Bronchial smooth muscle cell (primary cell): ENCODE measurements around the gene ZNF224. TPM values are rescaled to one million over a fixed set of nuclear protein-coding genes. Genes with fewer than 3 reads are reported as not detected.

Experiments
- total RNA-seq: library from RNA; depleted of rRNA; stranded (reverse); fragments of >200 nt; gene quantifications from 2 replicates; pipeline ENCODE4 v1.2.1, GENCODE V29; 2014

Gene ZNF224
- 31.8 and 42.5 TPM in 2 replicates for total RNA-seq

GRCh38 chr19:44093931-44094765 lies at the start of gene ZNF224:
ZNF224 (plus strand) TSS chr19:44094361; CDS start chr19:44097874, 3,513 bp downstream.

GRCh38 chr19:44051650-44052402 lies 42.3 kb upstream of the ZNF224 start, which contains the start of gene ZNF223:
ZNF223 (plus strand) TSS chr19:44052036; CDS start chr19:44055177, 3,141 bp downstream.

GRCh38 chr19:44071824-44072542 lies 22.2 kb upstream of the ZNF224 start, which contains the start of gene ZNF284:
ZNF284 (plus strand) TSS chr19:44072159; CDS start chr19:44076390, 4,231 bp downstream.

GRCh38 chr19:44113138-44113783 lies 19.1 kb downstream of the ZNF224 start, which contains the start of gene ZNF225:
ZNF225 (plus strand) TSS chr19:44113399; CDS start chr19:44115828, 2,429 bp downstream.

GRCh38 chr19:44141191-44142058 lies 47.3 kb downstream of the ZNF224 start, which contains the start of gene ZNF234:
ZNF234 (plus strand) TSS chr19:44141554; CDS start chr19:44144633, 3,079 bp downstream.

Other genes with a start within 250 kb of the ZNF224 start
- gene ZNF404, start 210.4 kb upstream of the ZNF224 start, total RNA-seq: 3.8 and 3.9 TPM in 2 replicates
- gene ZNF45, start 159.1 kb upstream of the ZNF224 start, total RNA-seq: 16.4 and 16.6 TPM in 2 replicates
- 10.8 and 11.8 TPM in 2 replicates for gene ZNF221, start 143.1 kb upstream of the ZNF224 start, total RNA-seq
- gene ZNF155, start 110.2 kb upstream of the ZNF224 start, total RNA-seq: 7.8 and 9.8 TPM in 2 replicates
- gene ZNF230, start 91.4 kb upstream of the ZNF224 start, total RNA-seq: 4.1 TPM in 2 replicates
- 6.0 and 7.9 TPM in 2 replicates for gene ZNF222, start 69.0 kb upstream of the ZNF224 start, total RNA-seq
- 4.7 and 8.1 TPM in 2 replicates for gene ZNF223, start 42.3 kb upstream of the ZNF224 start, total RNA-seq
- 3.3 TPM in 2 replicates for gene ZNF284, start 22.2 kb upstream of the ZNF224 start, total RNA-seq
- gene ZNF225, start 19.0 kb downstream of the ZNF224 start, total RNA-seq: 8.7 and 11.6 TPM in 2 replicates
- 11.2 and 14.3 TPM in 2 replicates for gene ZNF234, start 47.2 kb downstream of the ZNF224 start, total RNA-seq
- 22.7 and 32.3 TPM in 2 replicates for gene ZNF226, start 70.7 kb downstream of the ZNF224 start, total RNA-seq
- gene ZNF227, start 118.2 kb downstream of the ZNF224 start, total RNA-seq: 22.2 and 23.8 TPM in 2 replicates
- 0.60 and 1.7 TPM in 2 replicates for gene ZNF233, start 165.5 kb downstream of the ZNF224 start, total RNA-seq
- gene ZNF235, start 210.7 kb downstream of the ZNF224 start, total RNA-seq: 3.8 and 3.9 TPM in 2 replicates